HG02973 (cell line): ENCODE results near the gene ARVCF.

Experiments
- ATAC-seq: cut with Tn5 transposase; IDR thresholded peaks from one replicate; pipeline ENCODE4 v1.9.1; 2021; ENCODE audit warnings: moderate library complexity; ENCODE audit not compliant: unreplicated experiment

Gene ARVCF

DNA sequence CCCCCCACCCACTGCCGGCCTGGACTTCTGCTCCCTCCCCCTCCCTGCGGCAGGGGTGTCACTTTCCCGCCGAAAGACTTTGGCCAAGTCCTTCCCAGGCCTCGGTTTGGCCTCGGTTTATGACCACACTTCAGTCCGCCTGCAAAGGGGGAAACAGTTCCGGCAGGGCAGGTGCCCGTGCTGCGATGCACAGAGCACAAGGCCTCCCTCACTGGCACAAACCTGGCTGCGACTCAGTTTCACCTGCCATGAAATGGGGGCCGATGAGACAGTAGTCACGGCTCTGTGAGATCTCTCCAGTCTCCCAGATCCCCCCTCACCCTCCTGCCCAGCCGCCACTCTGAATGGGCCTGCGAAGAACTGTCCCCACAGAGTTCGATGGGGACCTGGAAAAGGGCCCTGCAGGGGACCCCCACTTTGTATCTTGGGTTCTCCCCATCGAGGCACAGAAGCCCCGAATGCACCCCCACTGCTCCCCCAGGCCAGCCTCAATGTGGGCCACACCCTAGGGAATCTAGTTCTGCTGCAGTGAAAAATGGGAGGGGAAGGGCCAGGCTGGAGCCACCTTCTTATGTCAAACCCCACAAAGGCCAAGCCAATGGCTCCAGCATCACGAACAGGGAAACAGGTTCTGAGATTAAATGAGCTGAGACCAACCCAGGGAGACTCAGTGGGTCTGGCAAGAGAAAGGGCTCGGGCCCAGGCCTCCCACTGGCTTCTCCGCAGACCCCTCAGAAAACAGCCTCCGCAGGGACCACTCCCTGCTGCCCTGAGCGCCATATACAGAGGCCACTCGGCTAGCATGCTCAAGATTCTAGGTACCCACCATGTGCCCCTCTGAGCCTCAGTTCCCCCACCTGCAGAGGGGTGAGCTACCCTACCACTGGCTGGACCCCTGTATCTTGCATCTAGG lies 29.0 kb downstream of the ARVCF start:
- no peak for ATAC-seq

DNA sequence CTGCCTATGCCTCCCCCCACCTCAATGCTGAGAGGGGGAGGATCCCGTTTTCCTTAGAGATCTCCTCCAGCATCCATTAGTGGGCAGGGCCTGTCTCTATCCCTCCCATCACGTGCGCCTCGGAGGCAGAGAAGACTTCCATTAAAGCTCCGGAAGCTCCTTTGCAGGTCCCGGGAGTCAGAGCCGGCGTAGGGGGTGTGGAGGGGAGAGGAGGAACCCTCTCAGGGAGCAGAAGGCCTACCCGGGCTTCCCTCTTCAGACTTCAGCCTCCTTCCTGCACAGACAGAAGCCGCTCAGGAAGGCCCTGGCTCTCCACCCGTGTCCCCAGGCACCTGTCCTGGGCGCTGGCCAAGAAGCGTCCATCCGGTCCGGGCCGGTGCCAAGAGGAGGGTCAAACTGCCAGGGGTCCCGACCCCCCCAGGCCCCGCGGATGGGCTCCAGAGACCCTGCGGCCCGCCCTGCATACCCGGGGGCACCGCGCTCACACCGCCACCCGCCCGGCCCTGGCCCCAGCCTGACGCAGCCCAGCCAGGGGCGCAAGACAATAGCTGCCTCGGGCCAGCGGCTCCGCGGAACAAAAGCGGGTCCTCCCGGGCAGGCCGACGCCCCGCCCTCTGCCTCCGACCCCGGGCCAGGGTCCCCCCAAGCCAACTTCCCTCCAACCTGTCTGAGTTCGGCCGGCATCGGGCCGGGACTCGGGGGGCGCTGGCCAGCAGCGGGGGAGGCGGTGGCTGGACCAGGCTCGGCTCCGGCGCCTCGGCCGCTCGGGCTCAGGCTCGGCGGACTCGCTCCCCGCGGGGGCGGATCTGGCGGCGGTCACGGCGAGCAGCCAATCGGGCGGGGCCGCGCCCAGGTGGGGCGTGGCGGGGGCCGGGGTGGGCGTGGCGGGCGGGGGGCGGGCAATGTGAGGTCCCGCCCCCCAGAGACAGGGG lies 29.9 kb downstream of the ARVCF start:
- no peak for ATAC-seq

DNA sequence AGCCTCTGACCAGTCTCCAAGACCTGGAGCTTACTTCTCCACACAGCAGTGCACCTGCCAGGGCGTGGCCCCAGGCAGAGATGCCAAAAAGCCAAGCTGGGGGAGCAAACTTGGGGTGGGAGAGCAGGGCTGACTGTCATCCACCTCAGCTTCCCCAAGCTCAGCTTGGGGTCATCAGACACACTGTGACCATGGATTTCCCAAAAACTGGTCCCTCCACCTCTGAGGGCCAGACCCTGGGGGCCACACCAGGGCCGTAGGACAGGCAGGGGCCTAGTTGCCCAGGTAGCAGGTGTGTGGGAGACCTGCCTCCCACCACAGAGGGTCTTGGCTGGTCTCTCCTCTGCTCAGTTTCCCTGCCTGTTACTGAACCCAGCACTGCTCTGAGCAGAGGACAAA lies 30.6 kb downstream of the ARVCF start:
- ATAC-seq, result no peak

DNA sequence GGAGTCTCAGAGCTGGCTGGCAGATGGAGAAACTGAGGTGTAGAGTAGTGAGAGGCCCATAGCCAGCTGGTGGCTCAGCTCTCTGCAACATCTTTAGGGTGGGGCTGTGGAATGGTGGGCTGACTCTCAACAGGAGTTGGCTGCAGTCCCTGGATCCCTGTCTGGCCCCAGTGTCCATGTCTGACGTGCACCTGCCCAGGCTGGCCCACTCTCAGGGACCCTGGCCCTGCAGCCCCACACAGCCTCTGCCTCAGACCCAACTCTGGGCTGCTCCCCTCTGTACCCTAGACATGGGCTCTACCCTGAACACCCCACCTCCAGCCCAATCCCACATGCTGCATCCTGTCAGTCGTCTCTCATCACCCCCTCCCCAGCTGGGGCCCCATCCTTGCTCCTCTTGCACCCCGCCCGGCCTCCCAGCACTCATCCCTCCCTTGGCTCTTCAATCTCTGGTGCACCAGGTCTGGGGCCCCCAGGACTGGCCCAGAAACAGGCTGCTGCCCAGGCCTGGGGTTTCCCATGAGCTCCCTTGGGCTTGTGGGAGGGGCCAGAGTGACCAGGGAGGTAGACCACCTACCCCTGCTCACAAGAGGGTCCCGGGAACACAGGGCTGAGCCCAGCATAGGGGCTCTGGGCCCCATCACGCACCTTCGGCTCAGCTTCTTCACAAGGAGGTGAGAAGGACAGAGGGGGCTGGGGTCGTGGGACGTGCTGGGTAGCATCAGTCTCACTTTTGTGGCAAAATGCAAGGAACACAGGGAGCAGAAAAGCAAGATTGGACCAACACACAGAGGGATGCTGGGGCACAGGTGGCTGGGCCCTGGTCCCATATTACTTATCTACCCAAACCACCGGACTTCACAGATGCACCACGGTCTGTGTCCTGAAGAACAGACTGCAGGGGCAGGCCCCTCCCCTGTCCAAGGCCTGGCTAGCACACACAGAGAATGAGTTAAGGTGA lies 31.5 kb downstream of the ARVCF start:
- no peak for ATAC-seq

DNA sequence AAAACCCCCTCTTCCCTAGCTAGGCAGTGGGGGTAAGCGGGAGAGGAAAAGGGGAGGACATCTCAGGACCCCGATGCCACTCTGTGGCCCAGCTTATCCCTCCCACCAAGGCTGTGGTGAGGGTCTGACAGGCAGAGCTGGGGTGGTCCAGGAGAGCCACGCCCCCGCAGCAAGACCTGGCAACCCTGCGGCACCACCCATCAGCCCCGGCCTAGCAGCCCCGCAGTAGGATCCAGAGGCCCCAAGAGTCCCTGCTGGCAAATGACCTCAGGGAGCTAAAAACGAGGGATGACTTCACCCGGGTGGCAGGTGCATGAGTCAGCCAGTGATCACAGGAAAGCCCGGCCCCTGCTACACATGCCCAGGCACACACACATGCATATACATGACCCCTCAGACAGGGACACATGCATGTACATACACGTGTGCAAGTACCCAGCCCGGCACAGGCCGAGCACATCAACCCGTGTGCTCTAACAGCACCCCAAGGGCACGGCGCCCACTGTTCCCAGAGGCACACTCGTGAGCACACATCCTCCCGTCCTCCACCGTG lies 32.3 kb downstream of the ARVCF start:
- no peak for ATAC-seq

DNA sequence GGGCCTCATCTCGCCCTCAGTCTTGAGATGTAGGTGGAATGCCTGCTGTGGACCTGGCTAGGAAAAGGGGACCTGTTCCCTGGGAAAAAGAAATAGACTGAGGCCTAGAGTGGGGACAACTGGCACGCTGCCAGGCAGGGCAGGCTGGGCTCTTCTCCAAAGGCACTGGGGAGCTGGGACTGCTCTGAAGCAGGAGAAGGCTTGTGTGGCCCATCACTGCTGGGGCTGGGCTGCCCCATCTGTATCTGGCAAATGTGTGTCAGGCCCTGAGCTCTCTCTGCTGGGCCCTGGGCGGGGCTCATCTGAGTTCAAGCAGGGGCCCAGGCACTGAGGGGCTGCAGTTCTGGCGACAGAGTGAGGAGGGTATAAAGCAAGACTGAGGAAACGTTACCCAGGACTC lies 32.9 kb downstream of the ARVCF start:
- no peak for ATAC-seq

DNA sequence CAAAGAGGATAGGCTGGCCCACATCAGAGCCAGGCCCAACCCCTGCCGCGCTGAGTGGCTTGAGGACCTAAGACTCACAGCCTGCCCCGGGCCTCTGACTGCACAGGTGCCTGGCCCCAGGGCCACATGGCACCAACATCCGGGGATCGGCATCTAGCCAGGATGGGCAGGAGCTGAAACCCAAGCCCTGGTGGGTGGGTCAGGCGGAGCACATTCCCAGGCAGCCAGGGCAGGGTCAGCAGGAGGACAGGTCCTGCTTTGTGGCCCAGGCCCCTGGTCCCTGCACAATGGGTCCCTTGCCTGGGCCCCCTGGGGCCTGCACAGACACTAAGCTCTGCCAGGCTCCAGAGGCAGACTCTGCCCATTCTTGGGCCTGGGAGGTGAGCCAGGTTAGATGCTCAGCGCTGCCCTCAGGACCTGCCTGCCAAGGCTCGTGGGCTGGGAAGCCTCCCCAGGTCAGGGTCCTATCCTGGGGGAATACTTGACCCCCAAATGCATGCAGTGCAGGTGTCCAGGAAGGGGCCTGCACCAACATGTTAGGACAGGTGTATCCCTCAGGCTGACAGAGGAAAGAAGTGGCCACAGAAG lies 33.5 kb downstream of the ARVCF start:
- ATAC-seq, result no peak

DNA sequence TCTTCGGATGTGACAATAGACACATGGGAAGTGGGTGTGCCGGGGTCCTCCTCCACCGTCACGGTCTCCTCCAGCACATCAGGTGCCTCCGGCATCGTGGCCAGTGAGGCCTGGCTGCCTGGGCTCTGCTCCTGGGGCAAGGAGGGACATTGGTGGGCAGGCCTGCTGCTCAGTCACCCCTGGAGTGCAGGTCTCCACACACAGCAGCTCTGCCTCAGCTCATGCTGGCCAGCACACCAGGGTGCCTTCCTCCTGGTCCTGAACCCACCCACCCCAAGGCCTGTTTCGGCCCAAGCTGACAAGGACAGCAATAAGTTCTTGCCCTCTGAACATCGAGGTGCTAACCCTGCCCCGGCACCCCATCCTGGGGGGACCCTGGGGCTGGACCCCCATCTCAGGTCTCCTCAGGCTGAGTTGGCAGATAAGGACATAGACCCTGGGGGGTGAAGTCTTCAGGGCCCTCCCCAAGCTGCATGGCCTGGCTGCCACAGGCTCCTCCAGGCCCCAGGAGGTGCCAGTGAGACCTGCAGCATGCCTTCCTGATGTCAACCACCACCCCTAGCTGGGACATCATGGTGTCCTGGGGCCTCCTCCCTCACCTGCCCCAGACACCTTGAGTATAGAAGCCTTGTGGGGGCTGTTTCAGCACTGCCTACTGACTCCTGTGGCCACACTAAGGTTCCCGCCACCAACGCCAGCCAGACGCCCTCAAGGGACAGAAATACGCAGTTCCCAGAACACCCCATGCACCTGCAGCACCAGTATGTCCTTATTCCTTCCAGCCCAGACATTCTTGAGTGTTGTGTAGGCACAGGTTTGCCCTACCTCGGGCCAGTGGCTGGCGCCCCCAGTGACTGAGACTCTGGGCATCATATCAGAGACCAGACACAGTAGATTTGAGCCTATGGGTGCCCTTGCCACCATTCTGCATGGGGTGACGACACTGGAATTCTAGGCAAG lies 34.4 kb downstream of the ARVCF start:
- no peak for ATAC-seq

DNA sequence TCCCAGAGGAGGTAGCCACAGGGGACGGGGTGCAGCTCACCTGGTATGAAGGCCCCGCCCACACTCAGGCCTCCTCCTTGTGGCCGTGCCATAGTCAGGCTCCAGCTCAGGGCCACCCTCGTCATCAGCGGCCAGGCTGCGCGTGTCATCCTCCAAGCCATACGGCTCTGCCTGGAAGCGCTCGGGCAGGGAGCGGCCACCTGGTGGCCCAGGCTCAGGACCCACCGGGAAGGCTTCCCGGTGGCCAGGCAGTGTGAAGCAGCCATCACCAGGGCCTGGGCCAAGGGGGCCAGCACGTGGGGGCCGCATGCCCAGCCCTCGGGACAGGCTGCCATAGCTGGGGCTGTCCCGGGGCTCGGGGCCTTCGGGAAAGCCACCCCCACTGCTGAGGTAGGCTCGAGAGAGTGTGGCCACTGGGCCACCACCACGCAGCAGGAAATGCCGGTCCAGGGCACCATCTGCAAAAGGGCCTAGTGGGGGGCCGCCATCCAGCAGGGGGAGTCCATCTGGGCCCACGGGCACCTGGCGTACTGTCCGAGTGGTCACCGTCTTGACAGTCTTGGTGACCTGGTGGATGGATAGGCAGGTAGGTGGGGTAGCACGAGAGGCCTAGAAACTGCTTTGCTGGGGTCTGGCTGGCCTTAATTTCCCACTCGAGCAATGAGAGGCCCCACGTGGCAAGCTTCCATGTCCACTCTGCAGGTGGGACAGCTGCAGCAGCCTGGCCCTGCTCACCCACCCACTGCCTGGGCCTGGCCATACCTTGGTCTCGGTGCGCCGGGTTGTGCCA lies 35.3 kb downstream of the ARVCF start:
- ATAC-seq, result no peak

DNA sequence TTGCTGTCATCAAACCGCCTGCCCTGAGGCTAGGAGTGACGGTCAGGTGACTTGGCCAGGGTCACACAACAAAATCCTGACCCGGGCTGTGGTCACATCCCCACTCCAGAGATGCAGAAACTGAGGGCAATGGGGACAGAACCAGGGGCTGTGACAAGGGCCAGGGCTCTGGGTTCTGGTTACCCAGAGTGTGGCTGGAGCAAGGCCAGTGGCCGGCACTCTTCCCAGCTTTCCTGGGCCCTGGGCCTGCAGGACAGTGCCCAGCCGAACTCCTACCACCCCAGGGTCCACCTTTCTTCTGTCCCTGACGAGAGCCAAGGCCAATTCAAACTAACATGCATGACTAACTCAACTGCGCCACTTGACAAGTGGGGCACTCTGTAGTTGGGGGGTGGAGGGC lies 35.9 kb downstream of the ARVCF start:
- ATAC-seq, result no peak

DNA sequence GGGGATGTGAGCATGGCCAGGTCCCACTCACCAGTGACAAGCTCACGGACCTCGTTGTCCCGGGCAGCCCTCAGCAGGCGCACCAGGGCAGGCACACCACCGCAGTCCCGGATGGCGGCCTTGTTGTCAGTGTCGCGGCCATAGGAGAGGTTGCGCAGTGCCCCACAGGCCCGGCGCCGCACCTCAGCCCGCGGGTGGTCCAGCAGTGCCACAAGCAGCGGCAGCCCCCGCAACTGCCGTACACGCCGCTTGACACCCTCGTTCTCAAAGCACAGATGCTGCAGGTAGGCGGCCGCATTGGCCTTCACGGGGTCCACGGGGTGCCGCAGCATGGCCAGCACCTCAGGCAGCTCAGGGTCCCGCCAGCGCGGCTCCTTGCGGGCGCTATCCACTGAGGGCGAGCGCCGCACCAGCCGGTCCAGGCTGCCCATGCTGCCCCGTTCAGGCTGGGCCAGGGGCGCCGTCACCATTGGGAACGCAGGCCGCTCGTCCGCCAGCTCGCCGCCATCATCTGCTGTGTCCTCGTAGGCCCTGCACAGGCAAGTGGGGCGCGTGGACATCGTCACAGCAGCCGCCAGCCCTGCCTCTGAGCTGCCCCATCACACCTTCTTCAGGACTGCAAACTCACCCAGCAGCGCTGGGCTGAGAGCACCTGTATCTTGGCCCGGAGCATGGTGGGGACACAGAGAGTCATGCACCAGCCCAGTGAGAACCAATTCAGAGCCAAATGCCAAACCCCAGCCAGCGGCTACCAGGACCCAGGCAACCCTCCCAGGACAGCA lies 36.7 kb downstream of the ARVCF start:
- ATAC-seq, result no peak

DNA sequence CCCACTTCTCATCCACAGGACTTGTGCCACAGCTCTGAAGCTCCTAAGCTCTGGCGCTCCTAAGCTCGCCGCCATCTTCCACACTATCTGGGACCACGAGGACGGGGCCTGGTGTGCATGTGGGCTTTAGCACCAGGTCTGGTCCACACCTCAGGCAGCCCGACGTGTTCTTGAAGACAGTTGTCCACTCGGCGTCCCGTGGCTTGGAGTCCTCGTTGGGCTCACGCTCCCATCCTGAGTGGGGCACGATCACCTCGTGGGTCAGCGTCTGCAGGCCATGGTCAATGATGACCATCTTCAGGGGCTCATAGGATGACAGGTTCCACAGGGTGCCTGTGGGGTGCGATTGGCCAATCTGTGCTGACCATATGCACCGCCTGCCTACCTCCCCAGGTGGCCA lies 37.9 kb downstream of the ARVCF start:
- no peak for ATAC-seq

DNA sequence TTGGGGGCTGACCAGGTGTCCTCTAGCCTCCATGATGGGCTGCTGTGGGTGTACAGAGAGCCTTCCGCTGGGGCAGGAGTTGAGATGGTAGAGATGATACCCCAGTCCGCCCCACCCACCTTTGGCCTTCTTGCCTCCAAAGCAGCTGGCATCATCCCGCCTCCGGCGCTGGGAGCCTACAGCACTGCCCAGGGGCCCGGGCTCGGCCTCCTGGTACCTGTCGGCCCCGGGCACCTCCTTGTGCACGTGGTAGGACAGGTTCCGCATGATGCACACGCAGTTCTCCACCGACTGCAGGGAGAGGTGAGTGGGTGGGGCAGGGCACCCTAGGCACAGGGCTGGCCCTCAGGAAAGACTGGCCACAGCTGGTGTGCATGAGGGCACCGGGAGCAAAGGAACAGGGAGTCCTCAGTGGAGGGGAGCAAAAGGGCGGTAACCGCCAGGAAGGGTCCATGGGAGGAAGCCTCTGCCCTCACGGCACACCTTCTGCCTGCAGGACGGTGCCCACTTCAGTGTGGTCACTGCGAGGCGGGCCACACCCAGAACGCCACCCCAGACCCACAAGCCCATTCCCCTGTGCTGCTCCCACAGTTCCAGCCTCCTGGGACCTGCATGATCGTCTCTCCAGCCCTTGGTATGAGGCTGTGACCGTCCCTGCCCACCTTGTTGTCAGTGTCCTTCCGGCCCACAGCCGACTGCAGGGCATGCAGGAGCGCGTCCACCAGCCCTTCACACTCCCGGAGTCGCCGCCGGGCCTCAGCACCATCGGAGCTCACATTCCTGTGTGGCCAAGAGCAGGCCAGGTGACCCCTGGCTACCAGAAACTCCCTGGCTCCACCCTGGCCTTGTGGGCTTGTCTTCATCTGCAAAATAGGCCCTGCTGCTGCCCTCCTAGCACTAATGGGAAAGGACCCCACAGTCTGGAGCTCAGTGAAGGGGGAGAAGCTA lies 39.1 kb downstream of the ARVCF start:
- ATAC-seq, result no peak

DNA sequence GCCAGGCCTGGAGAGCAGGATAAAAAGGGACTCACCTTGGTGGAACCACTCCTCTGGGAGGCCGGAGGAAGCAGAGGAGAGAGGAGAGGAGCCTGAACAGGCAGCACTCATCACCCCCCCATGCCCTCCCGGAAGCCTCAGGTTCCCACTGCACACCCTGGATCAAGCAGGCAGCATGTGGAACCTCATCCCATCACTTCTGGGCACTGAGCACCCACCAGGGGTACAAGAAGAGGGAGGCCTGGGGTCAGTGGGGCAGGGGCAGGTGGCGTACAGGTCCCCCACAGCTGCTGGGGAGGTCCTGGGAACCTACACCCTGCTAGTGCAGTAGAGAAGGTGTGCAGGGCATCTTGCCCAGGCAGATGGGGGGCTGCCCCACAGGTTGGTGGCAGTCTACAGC lies 40.0 kb downstream of the ARVCF start:
- ATAC-seq, result no peak

DNA sequence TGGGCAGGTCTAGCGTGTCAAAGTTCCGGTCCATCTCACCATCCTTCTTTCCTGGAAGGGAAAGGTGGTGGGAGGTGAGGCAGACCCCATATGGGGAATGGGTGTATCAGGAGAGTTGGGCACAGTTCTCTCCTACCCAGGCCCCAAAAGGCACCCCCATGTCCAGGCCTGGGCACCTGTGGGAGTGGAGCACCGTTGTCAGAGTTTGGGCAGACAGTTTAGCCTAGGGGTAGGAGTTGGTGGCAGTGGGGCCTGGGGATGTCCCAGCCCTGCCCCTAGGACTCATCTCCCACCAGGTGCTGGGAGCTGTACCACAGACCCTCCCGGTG lies 41.0 kb downstream of the ARVCF start:
- no peak for ATAC-seq

DNA sequence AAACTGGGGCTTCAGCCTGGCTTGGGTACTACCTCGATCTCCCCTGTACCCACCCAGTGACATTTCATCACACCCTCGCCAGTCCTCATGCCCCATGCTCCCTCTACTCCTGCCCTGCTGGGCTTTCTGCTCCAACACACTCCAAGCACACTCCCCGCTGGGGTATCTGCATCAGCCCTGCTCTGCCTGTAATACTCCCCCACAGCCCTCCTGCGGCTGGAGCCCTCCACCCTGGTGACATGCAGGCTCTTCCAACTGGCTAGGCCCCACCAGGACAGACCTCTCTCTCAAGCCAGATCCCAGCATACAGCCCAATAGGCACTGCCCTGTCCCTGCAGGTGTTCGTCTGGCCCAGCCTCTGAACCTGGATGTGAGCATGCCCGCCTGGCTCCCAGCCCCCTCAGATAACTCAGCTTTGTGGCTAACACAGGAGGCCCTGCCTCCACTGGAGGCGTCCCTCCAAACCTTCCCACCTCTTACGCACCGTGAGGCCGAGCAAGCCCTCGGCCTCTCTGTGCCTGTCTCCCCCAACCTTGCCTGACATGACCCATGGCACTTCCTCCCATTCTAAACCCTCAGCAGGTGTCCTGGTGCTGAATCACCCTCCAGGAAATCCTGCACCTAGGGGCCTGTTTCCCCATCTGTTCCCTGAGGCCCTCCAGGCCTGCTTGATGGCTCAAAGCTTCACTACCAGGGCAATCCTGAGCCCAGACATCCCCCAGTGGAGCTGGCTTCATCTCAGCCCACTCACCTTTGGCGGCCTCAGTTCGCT lies 41.5 kb downstream of the ARVCF start:
- ATAC-seq, result no peak
